WTC11 (cell line): Measurements from ENCODE around the gene EHD2. TPM values are rescaled to one million over a fixed set of nuclear protein-coding genes. Genes with fewer than 3 reads are reported as not detected.
A peak's percentile ranks its signal among the peaks of the same experiment; 100 is the strongest.

Source experiments
- ATAC-seq: fragments of 200-7000 bp; cut with Tn5 transposase; 2 replicates; pipeline ENCODE4 v1.10.0; 2021; ENCODE audit warnings: mild to moderate bottlenecking, moderate library complexity
- CTCF ChIA-PET: fragments of 300-600 bp; sonication (Branson Sonifier 250); formaldehyde crosslinking; loops from one replicate; lab custom pipeline; 2021; ENCODE audit warnings: antibody characterized with exemption; lab: Charles Lee
- POLR2A ChIA-PET: fragments of 350-600 bp; sonication (Branson Sonifier 250); formaldehyde crosslinking; loops from one replicate; lab custom pipeline; 2021; ENCODE audit warnings: antibody characterized with exemption; lab: Charles Lee
- DNase-seq: peaks from one replicate; pipeline ENCODE4 v3.0.0; 2021; ENCODE audit warnings: low spot score
- H3K27ac Mint-ChIP-seq: 2 replicates; pipeline ENCODE4 v1.8.0; 2021; ENCODE audit warnings: mixed read lengths
- H3K27me3 Mint-ChIP-seq: 2 replicates; pipeline ENCODE4 v1.8.0; 2021; ENCODE audit warnings: low read depth, mild to moderate bottlenecking, moderate library complexity, mixed read lengths
- H3K36me3 Mint-ChIP-seq: 2 replicates; pipeline ENCODE4 v1.8.0; 2021; ENCODE audit warnings: mixed read lengths
- H3K4me1 Mint-ChIP-seq: 2 replicates; pipeline ENCODE4 v1.8.0; 2022; ENCODE audit warnings: mixed read lengths
- H3K4me3 Mint-ChIP-seq: 2 replicates; pipeline ENCODE4 v1.8.0; 2021; ENCODE audit warnings: mild to moderate bottlenecking, moderate library complexity, mixed read lengths
- H3K9me3 Mint-ChIP-seq: 2 replicates; pipeline ENCODE4 v1.8.0; 2021; ENCODE audit warnings: mixed read lengths
- CBFB ChIP-seq: sonication (generic); formaldehyde crosslinking; IDR thresholded peaks from 2 replicates; pipeline ENCODE4 v1.8.1; 2022; ENCODE audit warnings: mild to moderate bottlenecking, low read depth, missing genetic modification reagents
- CREM ChIP-seq: sonication (generic); formaldehyde crosslinking; IDR thresholded peaks from 2 replicates; pipeline ENCODE4 v1.8.1; 2022; ENCODE audit warnings: mild to moderate bottlenecking, missing genetic modification reagents, moderate library complexity
- E2F5 ChIP-seq: sonication (generic); formaldehyde crosslinking; IDR thresholded peaks from 2 replicates; pipeline ENCODE4 v1.8.1; 2022; ENCODE audit warnings: mild to moderate bottlenecking, moderate library complexity, missing genetic modification reagents
- ESRRA ChIP-seq: sonication (generic); formaldehyde crosslinking; IDR thresholded peaks from 2 replicates; pipeline ENCODE4 v1.8.1; 2022; ENCODE audit warnings: mild to moderate bottlenecking, missing genetic modification reagents, borderline replicate concordance
- FOXP1 ChIP-seq: sonication (generic); formaldehyde crosslinking; IDR thresholded peaks from 2 replicates; pipeline ENCODE4 v1.8.0; 2022; ENCODE audit warnings: missing genetic modification reagents, mild to moderate bottlenecking, moderate library complexity, borderline replicate concordance
- HMGXB4 ChIP-seq: sonication (generic); formaldehyde crosslinking; IDR thresholded peaks from 2 replicates; pipeline ENCODE4 v1.8.1; 2023; ENCODE audit warnings: mild to moderate bottlenecking, moderate library complexity, missing genetic modification reagents
- MLX ChIP-seq: sonication (generic); formaldehyde crosslinking; IDR thresholded peaks from 2 replicates; pipeline ENCODE4 v1.8.1; 2023; ENCODE audit warnings: mild to moderate bottlenecking, missing genetic modification reagents, moderate library complexity
- PREB ChIP-seq: sonication (generic); formaldehyde crosslinking; IDR thresholded peaks from 2 replicates; pipeline ENCODE4 v1.8.1; 2022; ENCODE audit warnings: mild to moderate bottlenecking, missing genetic modification reagents, moderate library complexity, borderline replicate concordance
- RELA ChIP-seq: sonication (generic); formaldehyde crosslinking; IDR thresholded peaks from 2 replicates; pipeline ENCODE4 v1.8.1; 2022; ENCODE audit warnings: missing genetic modification reagents, mild to moderate bottlenecking, borderline replicate concordance
- SMAD3 ChIP-seq: sonication (generic); formaldehyde crosslinking; IDR thresholded peaks from 2 replicates; pipeline ENCODE4 v1.8.0; 2022; ENCODE audit warnings: missing genetic modification reagents, mild to moderate bottlenecking, borderline replicate concordance
- SMAD4 ChIP-seq: sonication (generic); formaldehyde crosslinking; IDR thresholded peaks from 2 replicates; pipeline ENCODE4 v1.8.0; 2022; ENCODE audit warnings: mild to moderate bottlenecking, missing genetic modification reagents
- SOX15 ChIP-seq: fragments of 250-450 bp; sonication (Bioruptor Pico); IDR thresholded peaks from 2 replicates; pipeline ENCODE4 v1.9.0; 2021; ENCODE audit warnings: mild to moderate bottlenecking
- TEAD4 ChIP-seq: sonication (generic); formaldehyde crosslinking; IDR thresholded peaks from 2 replicates; pipeline ENCODE4 v1.8.0; 2022; ENCODE audit warnings: mild to moderate bottlenecking, missing genetic modification reagents
- TP53 ChIP-seq: sonication (generic); formaldehyde crosslinking; IDR thresholded peaks from 2 replicates; pipeline ENCODE4 v1.8.1; 2023; ENCODE audit warnings: mild to moderate bottlenecking, missing genetic modification reagents
- USF1 ChIP-seq: sonication (generic); formaldehyde crosslinking; IDR thresholded peaks from 2 replicates; pipeline ENCODE4 v1.8.0; 2022; ENCODE audit warnings: mild to moderate bottlenecking, missing genetic modification reagents
- ZNF138 ChIP-seq: sonication (generic); formaldehyde crosslinking; conservative IDR thresholded peaks from 2 replicates; pipeline ENCODE4 v1.8.1; 2022; ENCODE audit warnings: mild to moderate bottlenecking, moderate library complexity, missing genetic modification reagents
- ZNF281 ChIP-seq: sonication (generic); formaldehyde crosslinking; IDR thresholded peaks from 2 replicates; pipeline ENCODE4 v1.8.0; 2023; ENCODE audit warnings: mild to moderate bottlenecking, missing genetic modification reagents
- ZNF396 ChIP-seq: fragments of 250-450 bp; sonication (Bioruptor Pico); IDR thresholded peaks from 2 replicates; pipeline ENCODE4 v1.8.0; 2021; ENCODE audit warnings: mild to moderate bottlenecking, moderate library complexity, borderline replicate concordance
- ZNF416 ChIP-seq: fragments of 250-450 bp; sonication (Bioruptor Pico); IDR thresholded peaks from 2 replicates; pipeline ENCODE4 v1.9.0; 2021; ENCODE audit warnings: mild to moderate bottlenecking, inconsistent platforms
- total RNA-seq: library from RNA; stranded (reverse); gene quantifications from 3 replicates; pipeline ENCODE4 v1.2.3, GENCODE V29; 2021

Gene EHD2
- total RNA-seq, 1 experiment from 2014 or later = 11.8 TPM

GRCh38 chr19:47696635-47697034, 16.6 kb upstream of the EHD2 start:
- Mint-ChIP-seq H3K4me1 (0 out of 2 replicates have a peak, but pooled peaks cover 2% of the 10 kb centered on the region), H3K27ac (no peak overlapping the region), H3K27me3 (no peaks in the 10 kb centered on the region), H3K36me3 (peaks cover 20% of the 10 kb centered on the region), H3K4me3 (no peak overlapping the region), H3K9me3 (no peaks in the 10 kb centered on the region)
- DNase-seq (no peak), ATAC-seq (no peak)
- POLR2A ChIA-PET = interaction anchor here (0.6 to 0.7 kb wide), 2 partner anchors 21 to 39 kb away, joined by 3 read pairs; no protein-coding TSS in a partner anchor
- CTCF ChIA-PET = interaction anchor here (0.8 kb wide), 1 partner anchor 267 kb away, joined by 3 read pairs; no protein-coding TSS in a partner anchor
- no peak for TF ChIP-seq ZNF281
- TF ChIP-seq SOX15 (CRISPR knock-in tag) = no peak
- no peak for TF ChIP-seq MLX (CRISPR knock-in tag)
- TF ChIP-seq ESRRA = no peak
- TF ChIP-seq PREB (CRISPR knock-in tag) = no peak
- TF ChIP-seq RELA (CRISPR knock-in tag) = no peak
- no peak for TF ChIP-seq SMAD3 (CRISPR knock-in tag)
- TF ChIP-seq E2F5 (CRISPR knock-in tag) = no peak
- TF ChIP-seq HMGXB4 = no peak
- TF ChIP-seq ZNF416 (CRISPR knock-in tag) = no peak
- no peak for TF ChIP-seq TEAD4 (CRISPR knock-in tag)
- no peak for TF ChIP-seq USF1 (CRISPR knock-in tag)
- no peak for TF ChIP-seq FOXP1
- no peak for TF ChIP-seq CREM
- TF ChIP-seq ZNF138 (CRISPR knock-in tag) = no peak
- no peak for TF ChIP-seq ZNF396 (CRISPR knock-in tag)

GRCh38 chr19:47697863-47698609, 15.2 kb upstream of the EHD2 start:
- DNase-seq (peak; percentile 86), ATAC-seq (peak; percentile 84)
- peak overlapping the region; percentile 91 for H3K27ac Mint-ChIP-seq
- ChIA-PET CTCF (interaction anchor here (0.6 to 3.1 kb wide), 29 partner anchors 8 to 278 kb away, joined by 3 to 24 read pairs (median 4); partner anchors contain the start of genes EHD2, KPTN, MEIS3 and NOP53), POLR2A (interaction anchor here (0.6 kb wide), 2 partner anchors 90 to 280 kb away, joined by 3 read pairs; no protein-coding TSS in a partner anchor)
- H3K4me1 Mint-ChIP-seq = 0 out of 2 replicates have a peak, but pooled peaks cover 2% of the 10 kb centered on the region
- peaks cover 11% of the 10 kb centered on the region for H3K36me3 Mint-ChIP-seq
- H3K27me3 Mint-ChIP-seq = no peaks in the 10 kb centered on the region
- no peaks in the 10 kb centered on the region for H3K9me3 Mint-ChIP-seq
- H3K4me3 Mint-ChIP-seq = no peak overlapping the region
- TF ChIP-seq ZNF281 (no peak), SMAD4 (no peak), TP53 (no peak), CBFB (CRISPR knock-in tag) (no peak)
